ENCODE data around the gene GNB5.

GRCh38 chr15:52124270-52124880 lies 66.8 kb downstream of the GNB5 start:
- TF ChIP-seq CTCF (IDR thresholded peaks at IDR 0.05): no peak
- no peak for TF ChIP-seq POLR2AphosphoS5 (IDR thresholded peaks at IDR 0.05; ENCODE audit: low read depth, low read length)
- TF ChIP-seq TCF7L2 (IDR thresholded peaks at IDR 0.05; ENCODE audit: low read depth, low read length): no peak
- no peak for TF ChIP-seq REST (IDR thresholded peaks at IDR 0.05; ENCODE audit: insufficient read depth in 1 of 2, low read depth in 2 of 2, low read length in 1 of 2)
- TF ChIP-seq SIN3A (IDR thresholded peaks at IDR 0.05; ENCODE audit: borderline replicate concordance, insufficient read depth, low read depth, low read length): no peak

Measured in Panc1 (cell line).